Endothelial cell of umbilical vein (primary cell): ENCODE results near the gene ZSCAN29. TPM values are rescaled to one million over a fixed set of nuclear protein-coding genes. Genes with fewer than 3 reads are reported as not detected.

Experiments used
- BruUV-seq: library from RNA; stranded (reverse); fragments of 400-500 nt; replicated peaks from 2 replicates; lab custom pipeline; 2021; lab: Mats Ljungman, UMichigan
- CTCF ChIA-PET: fragments of 300-600, 350-600 bp; sonication (Branson Sonifier 250); formaldehyde crosslinking; loops from one replicate; lab custom pipeline; 2021; ENCODE audit warnings: antibody characterized with exemption, inconsistent platforms; lab: Charles Lee
- POLR2A ChIA-PET: fragments of 300-600, 350-600 bp; sonication (Branson Sonifier 250); formaldehyde crosslinking; loops from one replicate; lab custom pipeline; 2021; ENCODE audit warnings: antibody characterized with exemption, inconsistent platforms; lab: Charles Lee
- DNase-seq: peaks from one replicate; pipeline ENCODE4 v3.0.0-alpha.2; 2011; ENCODE audit warnings: low read depth, low spot score
- FAIRE-seq: peaks from 2 replicates; lab custom pipeline; 2011; peaks lifted over from hg19 to GRCh38; lab: Jason Lieb, UNC
- H2AFZ ChIP-seq: 2 replicates; pipeline ENCODE4 v1.6.0; 2012; ENCODE audit warnings: low read depth, low read length, control low read depth, inconsistent platforms
- H3K27ac ChIP-seq: 2 replicates; pipeline ENCODE4 v1.5.1; 2011; ENCODE audit warnings: low read depth, mild to moderate bottlenecking, control low read depth, low read length, moderate library complexity; ENCODE audit not compliant: insufficient read depth
- H3K27me3 ChIP-seq, 2 experiments: 2 replicates each; pipeline versions ENCODE4 v1.6.0 to v1.6.1; 2011; ENCODE audit warnings: low read length in 2 of 2, mixed read lengths in 1 of 2; ENCODE audit not compliant: control insufficient read depth in 2 of 2, insufficient read depth in 2 of 2
- H3K36me3 ChIP-seq, 2 experiments: 2 replicates in 1 of 2; 3 replicates in 1 of 2; pipeline ENCODE4 v1.5.1; 2011; ENCODE audit warnings: low read length in 2 of 2, mild to moderate bottlenecking in 1 of 2, moderate library complexity in 1 of 2; ENCODE audit not compliant: control insufficient read depth in 2 of 2, insufficient read depth in 2 of 2; ENCODE audit errors: extremely low read depth in 1 of 2
- H3K4me1 ChIP-seq: 3 replicates; pipeline ENCODE4 v1.5.1; 2011; ENCODE audit warnings: mild to moderate bottlenecking, low read length; ENCODE audit not compliant: control insufficient read depth, insufficient read depth; ENCODE audit errors: extremely low read depth
- H3K4me2 ChIP-seq: 2 replicates; pipeline ENCODE4 v1.6.1; 2011; ENCODE audit warnings: low read length, control low read depth, mixed read lengths; ENCODE audit not compliant: insufficient read depth
- H3K4me3 ChIP-seq, 3 experiments: fragments of 200-600 bp in 1 of 3; sonication (generic), shearing (Covaris generic) in 1 of 3; replicated peaks in 1 of 3; 2 replicates each; pipeline ENCODE4 v1.5.1; 2011 to 2016; ENCODE audit warnings: control low read depth in 3 of 3, low read length in 3 of 3, mild to moderate bottlenecking in 2 of 3, inconsistent platforms in 1 of 3, low read depth in 1 of 3, moderate library complexity in 1 of 3; ENCODE audit not compliant: insufficient read depth in 1 of 3
- H3K79me2 ChIP-seq: 2 replicates; pipeline ENCODE4 v1.6.0; 2012; ENCODE audit warnings: low read length, inconsistent platforms; ENCODE audit not compliant: control insufficient read depth, insufficient read depth
- H3K9ac ChIP-seq: replicated peaks from 2 replicates; pipeline ENCODE3; 2011; ENCODE audit warnings: low read length, control low read depth; ENCODE audit not compliant: insufficient read depth; ENCODE audit errors: extremely low read depth
- H3K9me1 ChIP-seq: replicated peaks from 3 replicates; pipeline ENCODE4 v1.6.0; 2011; ENCODE audit warnings: mild to moderate bottlenecking, low read length; ENCODE audit not compliant: control insufficient read depth, insufficient read depth; ENCODE audit errors: extremely low read depth
- H3K9me3 ChIP-seq: replicated peaks from 2 replicates; pipeline ENCODE4 v1.5.1; 2012; ENCODE audit warnings: low read length, inconsistent platforms; ENCODE audit not compliant: control insufficient read depth, insufficient read depth
- H4K20me1 ChIP-seq: replicated peaks from 2 replicates; pipeline ENCODE3; 2011; ENCODE audit warnings: mild to moderate bottlenecking, low read length; ENCODE audit not compliant: control insufficient read depth, insufficient read depth; ENCODE audit errors: extremely low read depth
- CTCF ChIP-seq, 2 donors: IDR thresholded peaks; 1 replicate in 1 of 2; 2 replicates in 1 of 2; pipeline ENCODE4 v1.5.1; 2011; ENCODE audit warnings: low read length in 2 of 2, mild to moderate bottlenecking in 2 of 2, moderate library complexity in 2 of 2, control low read depth in 1 of 2, inconsistent platforms in 1 of 2, low read depth in 1 of 2; ENCODE audit not compliant: insufficient read depth in 1 of 2; ENCODE audit errors: extremely low read depth in 1 of 2
- EZH2 ChIP-seq: IDR thresholded peaks from 2 replicates; pipeline ENCODE4 v1.6.1; 2012; ENCODE audit warnings: borderline replicate concordance, low read depth, mild to moderate bottlenecking, moderate library complexity, low read length, inconsistent platforms; ENCODE audit not compliant: severe bottlenecking
- FOS ChIP-seq: IDR thresholded peaks from 2 replicates; pipeline ENCODE4 v1.6.1; 2011; ENCODE audit warnings: mild to moderate bottlenecking, low read length, moderate library complexity, borderline replicate concordance; ENCODE audit not compliant: insufficient read depth
- GATA2 ChIP-seq: IDR thresholded peaks from 2 replicates; pipeline ENCODE4 v1.7.0; 2011; ENCODE audit warnings: low read depth, mild to moderate bottlenecking, moderate library complexity, mixed read lengths, low read length; ENCODE audit not compliant: insufficient read length, insufficient read depth
- JUN ChIP-seq: IDR thresholded peaks from 2 replicates; pipeline ENCODE4 v1.6.1; 2011; ENCODE audit warnings: borderline replicate concordance, low read depth; ENCODE audit not compliant: insufficient read length, insufficient read depth
- MAX ChIP-seq: IDR thresholded peaks from 2 replicates; pipeline ENCODE4 v1.6.1; 2011; ENCODE audit not compliant: insufficient read depth, insufficient read length
- MYC ChIP-seq: IDR thresholded peaks from one replicate; pipeline ENCODE4 v1.6.1; 2011; ENCODE audit warnings: mild to moderate bottlenecking, low read depth, low read length
- POLR2A ChIP-seq: IDR thresholded peaks from 2 replicates; pipeline ENCODE4 v1.6.1; 2012; ENCODE audit warnings: low read depth, mild to moderate bottlenecking, control low read depth, low read length
- POLR2AphosphoS5 ChIP-seq: IDR thresholded peaks from 2 replicates; pipeline ENCODE4 v1.6.1; 2012; ENCODE audit warnings: low read depth, mild to moderate bottlenecking, control low read depth, low read length, moderate library complexity; ENCODE audit not compliant: insufficient read depth
- dilution Hi-C: fragments of 300-500 bp; cut with MboI; formaldehyde crosslinking; loops from one replicate; pipeline ENCODE4 v1.15.0; 2019; ENCODE audit warnings: low sequenced_read_pairs; ENCODE audit not compliant: extremely low pct_ligation_motif_present
- intact Hi-C: fragments of 100-400 bp; cut with micrococcal nuclease; formaldehyde crosslinking; loops from one replicate; pipeline ENCODE4 v1.10.0; 2022
- polyA plus RNA-seq, 4 experiments: library from polyadenylated mRNA; depleted of rRNA in 3 of 4; stranded (reverse) in 3 of 4; unstranded in 1 of 4; fragments of >200 nt; gene quantifications; 2 replicates each; pipeline versions ENCODE4 v1.2.1 to v1.2.3, GENCODE V29; 2011 to 2012; ENCODE audit warnings: missing spikeins in 1 of 4
- total RNA-seq: library from RNA; stranded (reverse); gene quantifications from 2 replicates; pipeline ENCODE4 v1.2.3, GENCODE V29; 2021

Gene ZSCAN29
- total and polyA plus RNA-seq, 2 donors (not counting 3 experiments of a cell fraction or from before 2014, with no cell fraction given): 3.7 to 15.7 TPM

GRCh38 chr15:43403616-43404015, 32.8 kb upstream of the ZSCAN29 start:
- DNase-seq: no peak
- no peak overlapping the region for H3K4me3 ChIP-seq
- no TSS peak for BruUV-seq
- no peaks in the 10 kb centered on the region for H3K9me1 ChIP-seq
- no peak overlapping the region for H3K9ac ChIP-seq
- H3K79me2 ChIP-seq: no peaks in the 10 kb centered on the region
- ChIA-PET POLR2A (no interaction called here), CTCF (interaction anchor here (0.6 kb wide), 1 partner anchor 700 kb away, joined by 3 read pairs; no protein-coding TSS in a partner anchor)
- peaks cover 26 to 27% of the 10 kb centered on the region in 2 experiments for H3K36me3 ChIP-seq
- intact Hi-C loops: no loop called here
- TF ChIP-seq CTCF (IDR thresholded peaks at IDR 0.05; ENCODE audit: extremely low read depth in 1 of 2, insufficient read depth in 1 of 2, low read depth in 1 of 2, low read length in 2 of 2): no peak
- TF ChIP-seq POLR2AphosphoS5: no peak
- no peak for TF ChIP-seq GATA2
- no peak for TF ChIP-seq EZH2
- no peak for TF ChIP-seq FOS
- no peak for TF ChIP-seq POLR2A
- TF ChIP-seq JUN: no peak
- TF ChIP-seq MAX: no peak
- no peak for TF ChIP-seq MYC
- dilution Hi-C loops: no loop called here
- no peak for FAIRE-seq
- H2AFZ ChIP-seq: no peak overlapping the region
- no peaks in the 10 kb centered on the region for H3K9me3 ChIP-seq
- H4K20me1 ChIP-seq: no peaks in the 10 kb centered on the region
- H3K4me2 ChIP-seq: no peak overlapping the region
- no peaks in the 10 kb centered on the region for H3K4me1 ChIP-seq
- no peaks in the 10 kb centered on the region for H3K27me3 ChIP-seq
- no peak overlapping the region for H3K27ac ChIP-seq
